ENCODE data around the gene DPYSL5.

The DPYSL5 gene

GRCh38 chr2:26850505-26850904 is 2.6 kb downstream of the DPYSL5 start:
- peaks cover 92% of the 10 kb centered on the region for H3K27me3 ChIP-seq (ENCODE audit: insufficient read depth, poor library complexity, severe bottlenecking)
- H3K27ac ChIP-seq (ENCODE audit: poor library complexity, severe bottlenecking), result no peak overlapping the region
- H3K4me1 ChIP-seq (ENCODE audit: insufficient read depth, poor library complexity, severe bottlenecking), result no peaks in the 10 kb centered on the region
- H3K36me3 ChIP-seq (ENCODE audit: low read depth), result no peaks in the 10 kb centered on the region
- no peak for ATAC-seq (ENCODE audit: low read depth)
- DNase-seq (ENCODE audit: low spot score), result no peak
- H3K4me3 ChIP-seq (ENCODE audit: severe bottlenecking), result no peak overlapping the region
- no peaks in the 10 kb centered on the region for H3K9me3 ChIP-seq (ENCODE audit: severe bottlenecking)
- TF ChIP-seq CTCF (IDR thresholded peaks at IDR 0.05; ENCODE audit: poor library complexity, severe bottlenecking), result no peak

GRCh38 chr2:26852405-26853306 is 4.7 kb downstream of the DPYSL5 start:
- no peak for ATAC-seq (ENCODE audit: low read depth)
- H3K4me3 ChIP-seq (ENCODE audit: severe bottlenecking), result no peak overlapping the region

GRCh38 chr2:26853751-26854150 is 5.8 kb downstream of the DPYSL5 start:
- Histone ChIP-seq H3K9me3 (ENCODE audit: severe bottlenecking) (no peaks in the 10 kb centered on the region), H3K36me3 (ENCODE audit: low read depth) (no peaks in the 10 kb centered on the region), H3K4me1 (ENCODE audit: insufficient read depth, poor library complexity, severe bottlenecking) (no peaks in the 10 kb centered on the region), H3K27ac (ENCODE audit: poor library complexity, severe bottlenecking) (no peak overlapping the region), H3K27me3 (ENCODE audit: insufficient read depth, poor library complexity, severe bottlenecking) (peaks cover 71% of the 10 kb centered on the region), H3K4me3 (ENCODE audit: severe bottlenecking) (no peak overlapping the region)
- no peak for DNase-seq (ENCODE audit: low spot score)
- no peak for ATAC-seq (ENCODE audit: low read depth)
- TF ChIP-seq CTCF (IDR thresholded peaks at IDR 0.05; ENCODE audit: poor library complexity, severe bottlenecking), result no peak

More at GRCh38 chr2:26852405-26853306, 4.7 kb downstream of the DPYSL5 start:
- H3K9me3 ChIP-seq (ENCODE audit: severe bottlenecking), result no peaks in the 10 kb centered on the region
- no peaks in the 10 kb centered on the region for H3K4me1 ChIP-seq (ENCODE audit: insufficient read depth, poor library complexity, severe bottlenecking)
- H3K27ac ChIP-seq (ENCODE audit: poor library complexity, severe bottlenecking), result no peak overlapping the region
- H3K36me3 ChIP-seq (ENCODE audit: low read depth), result no peaks in the 10 kb centered on the region
- no peak for DNase-seq (ENCODE audit: low spot score)
- H3K27me3 ChIP-seq (ENCODE audit: insufficient read depth, poor library complexity, severe bottlenecking), result peaks cover 82% of the 10 kb centered on the region
- TF ChIP-seq CTCF (IDR thresholded peaks at IDR 0.05; ENCODE audit: poor library complexity, severe bottlenecking), result no peak

GRCh38 chr2:26854283-26854827 is 6.4 kb downstream of the DPYSL5 start:
- no peak overlapping the region for H3K27ac ChIP-seq (ENCODE audit: poor library complexity, severe bottlenecking)
- peaks cover 71% of the 10 kb centered on the region for H3K27me3 ChIP-seq (ENCODE audit: insufficient read depth, poor library complexity, severe bottlenecking)
- H3K36me3 ChIP-seq (ENCODE audit: low read depth), result no peaks in the 10 kb centered on the region
- TF ChIP-seq CTCF (IDR thresholded peaks at IDR 0.05; ENCODE audit: poor library complexity, severe bottlenecking), result no peak
- DNase-seq (ENCODE audit: low spot score) (no peak), ATAC-seq (ENCODE audit: low read depth) (no peak)
- H3K4me3 ChIP-seq (ENCODE audit: severe bottlenecking), result no peak overlapping the region
- no peaks in the 10 kb centered on the region for H3K4me1 ChIP-seq (ENCODE audit: insufficient read depth, poor library complexity, severe bottlenecking)
- no peaks in the 10 kb centered on the region for H3K9me3 ChIP-seq (ENCODE audit: severe bottlenecking)

- no peak for TF ChIP-seq CTCF (IDR thresholded peaks at IDR 0.05; ENCODE audit: poor library complexity, severe bottlenecking)
- H3K36me3 ChIP-seq (ENCODE audit: low read depth), result no peaks in the 10 kb centered on the region
- ATAC-seq (ENCODE audit: low read depth) (no peak), DNase-seq (ENCODE audit: low spot score) (no peak)
- no peaks in the 10 kb centered on the region for H3K4me1 ChIP-seq (ENCODE audit: insufficient read depth, poor library complexity, severe bottlenecking)
- no peak overlapping the region for H3K27ac ChIP-seq (ENCODE audit: poor library complexity, severe bottlenecking)
- H3K27me3 ChIP-seq (ENCODE audit: insufficient read depth, poor library complexity, severe bottlenecking), result peaks cover 61% of the 10 kb centered on the region
- H3K4me3 ChIP-seq (ENCODE audit: severe bottlenecking), result no peak overlapping the region
- H3K9me3 ChIP-seq (ENCODE audit: severe bottlenecking), result no peaks in the 10 kb centered on the region
Measured at GRCh38 chr2:26855466-26855865, 7.5 kb downstream of the DPYSL5 start.
